Measurements from ENCODE around the gene C1QTNF9B.
"Not testable (repeated sequence)": the region's sequence is repeated elsewhere in the genome, so short reads cannot be mapped to it uniquely, and the experiment has no call there.

Gene C1QTNF9B

GRCh38 chr13:23889615-23890607 lies 7.4 kb downstream of the C1QTNF9B start:
- no peak for DNase-seq

- peak; percentile 99 for DNase-seq
Measured at GRCh38 chr13:23888658-23889614, 8.4 kb downstream of the C1QTNF9B start, which contains the start of gene MIPEP. TSS of gene MIPEP (minus strand) at chr13:23889400. CDS start at chr13:23889320, 80 bp downstream.

GRCh38 chr13:23884361-23884760 lies 12.9 kb downstream of the C1QTNF9B start:
- not testable (repeated sequence) for DNase-seq

GRCh38 chr13:23883255-23883654 lies 14.0 kb downstream of the C1QTNF9B start:
- no peak for DNase-seq

DNA sequence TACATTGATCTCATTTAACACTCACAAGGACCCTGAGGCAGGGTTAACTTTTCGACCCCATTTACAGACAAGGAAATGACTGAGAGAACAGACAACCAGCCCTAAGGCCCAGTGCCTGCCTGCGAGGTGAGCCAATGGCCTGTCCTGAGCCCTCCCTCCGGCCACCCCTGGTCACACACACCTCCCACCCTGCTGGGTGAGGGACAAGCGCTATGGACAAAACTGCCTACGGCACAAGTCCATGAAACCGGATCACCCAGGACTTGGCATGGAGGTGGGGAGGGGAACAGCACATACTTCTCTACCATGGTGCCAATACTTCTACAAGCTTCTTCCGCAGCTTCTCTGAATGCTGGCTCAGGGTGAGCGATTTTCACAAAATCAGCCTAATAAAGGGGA lies 15.9 kb downstream of the C1QTNF9B start:
- not testable (repeated sequence) for DNase-seq

DNA sequence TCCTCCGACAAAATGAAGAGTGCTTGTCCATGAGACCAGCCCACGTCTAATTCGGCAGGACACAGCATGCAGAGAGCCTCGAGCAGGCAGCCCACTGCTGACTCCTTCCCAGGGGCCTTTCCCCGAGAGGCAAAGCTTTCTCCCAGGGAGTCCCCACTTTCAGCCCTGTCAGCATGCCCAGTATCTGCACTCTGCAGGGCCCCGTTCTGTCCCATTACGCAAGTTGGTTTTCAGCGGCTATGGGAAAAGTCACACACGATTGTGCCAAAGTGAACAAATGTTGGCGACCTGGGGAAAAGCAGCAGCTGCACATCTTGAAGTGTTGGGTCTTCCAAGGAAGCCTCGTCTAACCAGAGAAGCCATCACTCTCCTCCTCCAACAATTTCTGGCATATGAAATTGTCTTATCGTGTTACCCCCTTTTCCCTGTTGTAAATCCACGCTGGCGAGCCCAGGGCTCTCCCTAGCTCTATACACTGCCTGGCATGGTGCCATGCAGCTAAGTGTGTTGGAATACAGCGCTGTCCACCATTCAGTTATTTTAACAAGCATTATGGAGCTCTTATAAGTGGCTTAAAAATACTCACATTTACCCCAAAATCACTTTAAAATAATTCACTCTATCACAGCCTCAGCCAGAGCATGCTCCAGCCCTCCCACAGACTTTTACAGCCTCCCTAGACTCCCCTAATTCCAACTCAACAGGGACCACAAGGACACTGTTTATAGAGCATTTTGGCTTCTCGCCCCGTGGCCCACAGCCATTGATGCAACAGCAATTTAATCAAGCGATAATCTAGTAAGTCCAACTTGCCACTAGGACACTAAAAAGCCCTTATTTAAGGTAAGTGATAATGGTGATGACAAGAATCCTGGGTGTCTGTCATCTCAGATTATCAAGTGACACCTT lies 16.6 kb downstream of the C1QTNF9B start:
- DNase-seq = not testable (repeated sequence)

GRCh38 chr13:23877286-23877685 lies 20.0 kb downstream of the C1QTNF9B start:
- DNase-seq = no peak

- no peak for DNase-seq
Measured at GRCh38 chr13:23876265-23876664, 21.0 kb downstream of the C1QTNF9B start.

DNA sequence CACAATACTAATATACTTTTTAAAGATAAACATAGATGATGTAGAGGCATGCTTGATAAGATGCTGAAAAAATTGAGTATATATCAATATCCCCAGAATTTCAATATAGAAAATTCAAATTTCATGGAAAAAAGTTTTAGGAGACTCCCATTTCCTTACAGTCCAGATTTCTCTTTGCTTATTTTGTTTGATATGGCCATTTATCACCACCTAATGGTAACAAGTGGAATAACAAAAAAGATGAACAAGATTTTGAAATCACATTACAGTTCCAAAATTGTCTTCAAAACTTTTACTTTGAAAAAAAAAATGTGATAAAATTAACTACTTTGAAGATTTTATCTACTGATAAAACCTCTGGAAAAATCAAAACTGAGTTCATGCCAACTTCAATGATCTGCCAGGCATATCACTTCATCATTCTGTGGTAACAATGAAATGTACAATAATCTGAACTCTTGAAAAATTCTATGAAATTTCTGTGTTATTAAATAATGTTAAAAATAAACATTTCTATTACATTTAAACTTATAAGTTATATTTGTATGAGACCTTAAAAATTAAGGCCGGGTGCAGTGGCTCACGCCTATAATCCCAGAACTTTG lies 25.6 kb downstream of the C1QTNF9B start:
- no peak for DNase-seq

- DNase-seq = no peak
Measured at GRCh38 chr13:23870356-23871140, 26.8 kb downstream of the C1QTNF9B start.

DNA sequence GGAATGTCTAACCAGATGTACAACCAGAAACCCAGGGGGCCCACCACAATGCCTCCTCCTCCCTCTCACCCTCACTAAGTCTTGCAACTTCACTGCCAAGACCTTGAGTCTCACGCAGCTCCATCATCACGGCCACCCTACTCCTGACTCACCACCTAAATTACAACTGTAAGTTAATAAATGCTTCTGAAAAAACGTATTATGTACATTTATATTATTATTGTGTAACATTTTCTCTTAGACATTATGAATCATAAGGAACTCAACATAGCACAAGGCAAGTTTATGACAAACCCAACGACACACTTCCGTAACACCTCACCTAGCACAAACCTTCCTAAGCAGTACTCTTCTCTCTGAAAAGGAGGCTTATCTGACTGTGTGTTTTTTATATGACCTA lies 28.8 kb downstream of the C1QTNF9B start:
- no peak for DNase-seq

- no peak for DNase-seq
Measured at GRCh38 chr13:23867027-23867491, 30.2 kb downstream of the C1QTNF9B start.

- no peak for DNase-seq
Measured at GRCh38 chr13:23866420-23867026, 30.8 kb downstream of the C1QTNF9B start.

GRCh38 chr13:23865906-23866305 lies 31.4 kb downstream of the C1QTNF9B start:
- DNase-seq = no peak

DNA sequence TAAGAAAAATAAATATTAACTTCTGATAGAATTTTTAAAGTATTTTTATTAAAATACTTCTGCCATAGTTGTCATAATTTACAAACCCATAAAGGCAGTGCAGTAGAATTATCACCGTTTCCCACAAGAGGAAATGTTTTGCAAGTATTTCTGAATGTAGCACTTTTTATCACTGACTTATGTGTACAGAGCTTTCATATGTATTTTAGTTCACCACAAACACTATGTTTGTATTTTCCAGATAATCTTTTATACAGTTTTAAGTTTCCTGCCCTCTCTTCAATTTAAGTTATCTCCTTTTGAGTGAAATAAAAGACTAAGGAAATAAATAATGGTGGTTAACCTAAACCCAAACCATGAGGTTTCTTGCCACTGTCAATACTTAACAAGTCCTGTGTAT lies 32.3 kb downstream of the C1QTNF9B start:
- DNase-seq = no peak

- DNase-seq = no peak
Measured at GRCh38 chr13:23861310-23861709, 36.0 kb downstream of the C1QTNF9B start.

DNA sequence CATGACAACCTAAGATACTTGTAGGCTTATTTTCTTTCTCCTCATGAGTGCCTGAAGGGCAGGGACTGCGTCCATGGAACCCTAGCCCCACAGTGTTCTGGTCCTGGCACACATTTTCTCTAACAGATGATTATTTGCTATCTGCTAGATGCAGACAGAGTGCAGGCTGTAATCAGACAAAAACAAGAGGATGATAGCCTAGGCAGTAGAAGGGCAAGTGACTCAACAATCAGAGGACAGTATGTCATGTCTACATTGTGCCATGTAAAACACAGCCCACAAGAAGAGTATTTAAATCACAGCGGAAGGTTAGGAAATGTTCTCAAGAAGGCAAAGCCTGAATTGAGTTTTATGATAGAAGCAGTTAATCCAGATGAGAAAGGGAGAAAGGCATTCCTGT lies 37.4 kb downstream of the C1QTNF9B start:
- no peak for DNase-seq

GRCh38 chr13:23859455-23859854 lies 37.8 kb downstream of the C1QTNF9B start:
- DNase-seq = no peak

DNA sequence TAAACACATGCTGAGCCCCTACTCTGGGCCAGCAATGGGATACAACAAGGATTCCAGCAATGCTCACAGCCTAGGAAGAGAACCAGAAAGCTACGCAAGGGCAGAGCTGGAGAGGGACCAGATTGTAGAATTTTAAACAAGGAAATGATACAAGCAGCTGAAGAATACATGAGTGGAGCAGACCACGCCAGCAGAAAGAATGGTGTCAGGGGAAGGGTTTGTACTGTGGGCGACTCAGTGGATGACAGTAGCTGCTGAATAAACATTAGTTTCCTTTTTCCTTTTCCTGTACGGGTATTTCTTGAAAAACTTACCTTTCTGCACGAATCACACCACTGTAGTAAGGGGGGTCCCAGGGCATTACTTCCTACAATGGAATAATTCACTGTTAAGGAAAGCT lies 38.8 kb downstream of the C1QTNF9B start:
- DNase-seq = no peak
